NCI-H510A (cell line): ENCODE data around the gene LRRC8C.

Experiments
- DNase-seq: peaks from one replicate; lab custom pipeline; 2025; lab: John Stamatoyannopoulos, UW

LRRC8C gene

DNA sequence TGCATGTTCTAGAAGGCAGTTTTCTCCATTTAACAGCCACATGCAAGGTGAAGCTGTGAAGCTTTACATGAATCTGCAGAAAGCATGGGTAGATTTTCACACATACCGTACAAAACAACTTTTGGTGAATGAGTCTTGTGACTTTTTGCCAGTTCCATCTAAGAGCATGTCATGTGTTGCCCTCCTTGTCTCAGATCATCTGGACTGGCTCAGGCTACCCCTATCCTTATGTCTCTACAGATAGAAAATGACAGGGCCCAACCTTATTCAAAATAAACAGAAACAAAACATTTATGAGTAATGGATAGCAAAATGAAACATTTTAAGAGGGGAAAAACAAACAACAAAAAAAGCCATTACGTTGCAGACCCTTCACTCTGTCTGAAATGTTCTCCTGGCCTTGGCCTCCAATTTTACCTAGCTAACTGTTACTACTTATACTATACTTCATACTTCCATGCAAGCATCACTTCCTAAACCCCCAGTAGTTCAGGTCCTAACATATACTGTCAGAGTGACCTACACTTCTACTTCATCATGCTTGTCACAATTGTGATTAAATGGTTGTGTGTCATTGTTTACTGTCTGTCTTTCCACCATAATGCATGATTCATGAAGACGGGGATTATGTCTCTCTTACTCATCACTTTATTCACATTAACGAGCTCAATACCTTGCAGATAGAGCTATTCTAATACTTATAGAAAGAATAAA is 39.0 kb downstream of the LRRC8C start:
- no peak for DNase-seq

DNA sequence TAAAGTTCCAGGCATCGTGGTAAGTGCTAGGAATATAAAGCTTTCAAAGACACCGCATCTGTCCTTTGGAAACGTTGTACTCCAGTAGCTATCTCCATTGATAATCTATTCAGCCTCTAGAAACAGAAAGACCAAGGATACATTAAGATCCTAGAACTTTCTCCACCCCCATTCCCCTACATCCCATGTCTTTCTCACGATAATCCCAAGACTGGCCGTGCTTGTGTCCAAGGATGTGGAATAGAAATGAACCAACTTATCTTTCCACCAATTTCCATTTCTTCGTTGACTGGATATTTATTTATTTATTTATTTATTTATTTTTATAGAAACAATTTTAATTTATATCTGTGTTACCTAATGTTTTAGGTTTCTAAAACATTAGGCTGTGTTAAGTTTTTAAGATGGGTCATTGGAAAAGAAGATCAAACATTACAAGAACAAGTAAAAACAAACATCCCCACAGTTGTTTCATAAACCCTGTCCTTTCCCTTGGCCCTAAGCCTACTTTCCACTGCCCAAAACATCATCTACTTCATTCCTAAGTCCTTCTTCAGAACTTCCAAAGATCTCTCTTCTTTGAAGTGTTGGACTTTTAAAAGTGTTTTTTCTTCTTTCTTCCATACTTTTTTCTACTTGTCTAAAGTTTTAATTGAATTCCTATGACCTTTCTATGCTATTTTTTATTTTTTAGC is 39.7 kb downstream of the LRRC8C start:
- DNase-seq = no peak

DNA sequence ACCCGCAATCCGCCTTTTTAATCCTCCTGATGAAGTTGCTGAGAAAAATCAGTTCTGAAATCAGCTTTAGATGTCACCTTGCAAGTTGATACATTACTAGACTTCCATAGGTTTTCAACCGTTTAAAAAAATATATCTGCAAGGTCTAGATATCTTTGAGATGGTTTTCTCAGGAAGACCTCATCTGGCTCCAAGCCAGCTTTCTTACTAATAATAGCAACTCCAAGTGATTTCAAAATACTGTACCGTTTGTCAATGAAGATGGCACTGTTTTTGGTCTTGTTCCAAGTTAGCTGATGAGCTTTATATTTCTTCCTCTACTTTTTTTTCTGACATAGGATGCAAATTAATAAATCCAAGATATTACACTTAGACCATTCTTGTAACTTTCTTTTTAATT is 40.3 kb downstream of the LRRC8C start:
- no peak for DNase-seq

DNA sequence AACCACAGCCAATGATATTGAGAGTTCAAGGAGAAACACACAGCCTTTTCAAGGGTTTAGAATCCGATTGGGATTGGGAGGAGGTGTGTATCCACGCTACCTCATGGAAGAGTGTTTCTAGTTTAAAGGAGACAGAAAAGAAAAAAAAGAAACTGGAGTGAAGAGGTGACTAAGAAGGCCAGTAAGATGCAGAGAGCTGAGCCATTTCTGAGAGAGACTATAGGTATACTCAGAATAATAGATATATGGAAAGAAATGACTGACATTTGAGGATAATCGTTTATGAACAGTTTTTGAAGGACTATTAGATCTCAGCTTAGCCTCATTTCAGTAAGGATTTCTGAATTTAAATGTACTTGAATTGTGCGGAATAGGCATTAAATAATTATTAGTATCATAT is 42.8 kb downstream of the LRRC8C start:
- DNase-seq = no peak

DNA sequence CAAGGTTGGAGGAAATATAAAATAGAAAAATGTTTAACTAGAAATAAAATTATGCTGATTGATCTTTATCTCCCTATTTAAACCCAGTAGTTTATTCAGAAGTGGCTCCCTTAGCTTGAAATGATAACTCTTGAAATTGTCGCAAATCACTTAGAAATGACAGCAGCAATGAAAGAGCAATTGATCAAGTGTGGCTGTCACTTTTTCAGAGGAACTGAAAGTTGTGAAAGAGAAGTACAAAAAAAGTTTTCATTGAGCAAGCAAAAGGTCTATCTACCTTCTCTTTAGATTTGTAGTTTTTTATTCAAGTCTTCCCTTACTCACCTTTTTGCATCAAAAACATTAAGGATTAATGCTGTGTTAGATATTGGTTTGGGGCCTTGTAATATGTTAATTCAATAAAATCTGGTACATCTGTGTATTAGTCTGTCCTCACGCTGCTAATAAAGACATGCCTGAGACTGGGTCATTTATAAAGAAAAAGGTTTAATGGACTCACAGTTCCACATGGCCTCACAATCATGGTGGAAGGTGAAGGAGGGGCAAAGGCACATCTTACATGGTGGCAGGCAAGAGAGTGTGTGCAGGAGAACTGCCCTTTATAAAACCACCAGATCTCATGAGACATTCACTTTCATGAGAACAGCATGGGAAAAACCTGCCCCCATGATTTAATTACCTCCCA is 48.3 kb downstream of the LRRC8C start:
- no peak for DNase-seq

DNA sequence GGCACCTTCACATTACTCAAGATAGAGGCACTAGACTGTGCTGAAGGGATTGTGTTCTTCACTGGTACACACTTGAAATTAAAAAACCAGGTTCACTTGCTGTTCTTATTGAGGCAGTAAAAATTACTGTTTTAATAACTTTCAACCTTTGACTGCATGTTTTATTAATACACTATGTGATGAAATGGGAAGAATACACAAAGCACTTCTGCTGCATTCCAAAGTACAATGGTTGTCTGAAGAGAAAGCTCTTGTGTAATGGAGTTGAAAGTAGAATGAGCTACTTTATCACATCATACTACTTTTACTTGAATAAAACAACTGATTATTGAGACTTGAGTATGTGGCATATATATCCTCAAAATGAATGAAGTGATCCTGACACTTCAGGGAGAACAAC is 49.7 kb downstream of the LRRC8C start:
- DNase-seq = no peak

DNA sequence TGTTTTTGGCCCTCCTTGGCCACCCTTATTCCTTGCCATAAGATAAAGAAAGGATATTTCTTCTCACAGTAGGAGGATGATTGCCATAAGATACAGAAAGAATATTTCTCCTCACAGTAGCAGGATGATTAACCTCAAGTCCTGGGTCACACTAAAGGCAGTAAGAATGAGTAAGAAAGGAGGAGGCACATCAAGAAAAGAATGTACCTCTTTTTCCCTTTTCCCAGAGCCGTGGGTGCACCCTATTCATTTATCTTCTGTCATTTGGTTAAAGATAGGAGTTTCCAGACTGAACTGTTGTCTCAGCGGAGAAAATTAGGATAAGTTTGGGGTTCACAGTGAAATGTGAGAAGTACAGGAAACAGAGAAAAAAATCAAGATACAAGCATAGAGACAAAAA is 52.5 kb downstream of the LRRC8C start:
- DNase-seq = no peak

DNA sequence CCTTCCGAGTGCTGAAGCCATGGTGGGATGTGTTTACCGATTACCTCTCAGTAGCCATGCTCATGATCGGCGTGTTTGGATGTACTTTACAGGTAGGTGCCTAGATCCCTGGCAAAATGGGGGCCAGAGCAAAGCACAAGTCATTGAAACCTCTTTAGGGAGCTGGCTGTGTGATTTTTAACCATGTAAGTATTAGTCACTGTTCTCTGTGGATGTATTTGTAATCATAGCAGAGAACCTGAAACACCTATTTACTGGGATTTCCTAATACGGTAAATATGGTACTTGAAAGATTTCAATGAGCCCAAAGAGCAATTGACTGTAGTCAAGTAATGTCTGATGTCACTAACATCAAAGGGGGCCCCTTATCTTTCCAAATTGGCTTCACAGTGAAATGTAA is 53.6 kb downstream of the LRRC8C start:
- DNase-seq = peak; percentile 28

DNA sequence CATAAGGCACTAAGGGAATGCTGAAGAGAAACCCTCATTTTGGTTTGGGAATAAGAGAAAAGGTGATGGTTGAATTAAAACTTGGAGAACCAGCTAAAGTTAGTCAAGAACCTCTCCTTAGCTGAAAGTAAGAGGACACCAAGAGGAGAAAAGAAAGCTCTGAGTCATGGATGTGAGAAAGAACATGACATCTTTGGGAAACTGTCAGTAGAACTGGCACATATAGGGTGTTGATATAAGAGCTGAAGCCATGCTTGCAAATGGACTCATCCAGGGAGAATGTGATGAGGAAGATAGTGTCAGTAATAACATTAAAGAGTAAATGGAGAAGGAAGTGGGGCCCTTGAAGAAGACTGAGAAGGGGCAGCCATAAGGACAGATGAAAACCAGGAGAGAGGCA is 54.3 kb downstream of the LRRC8C start:
- DNase-seq = no peak

DNA sequence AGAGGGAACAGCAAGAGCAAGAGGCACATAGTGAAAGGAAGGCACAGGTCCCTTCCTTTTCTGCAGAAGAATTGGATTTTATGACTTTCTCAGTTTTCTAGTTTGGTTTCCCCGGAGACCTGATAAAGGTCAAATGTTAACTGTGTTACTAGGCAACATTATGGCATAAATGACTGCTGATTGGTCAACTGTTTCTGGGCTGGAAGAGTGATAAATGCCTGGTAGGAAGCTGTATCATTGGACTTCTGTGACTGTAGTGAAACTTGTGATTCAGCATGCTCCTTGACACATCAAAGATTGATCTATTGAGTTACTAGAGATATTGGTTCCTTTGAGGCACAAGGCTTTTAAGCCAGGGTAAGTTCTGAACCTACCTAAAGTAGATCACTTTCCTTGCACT is 55.7 kb downstream of the LRRC8C start:
- DNase-seq = no peak

DNA sequence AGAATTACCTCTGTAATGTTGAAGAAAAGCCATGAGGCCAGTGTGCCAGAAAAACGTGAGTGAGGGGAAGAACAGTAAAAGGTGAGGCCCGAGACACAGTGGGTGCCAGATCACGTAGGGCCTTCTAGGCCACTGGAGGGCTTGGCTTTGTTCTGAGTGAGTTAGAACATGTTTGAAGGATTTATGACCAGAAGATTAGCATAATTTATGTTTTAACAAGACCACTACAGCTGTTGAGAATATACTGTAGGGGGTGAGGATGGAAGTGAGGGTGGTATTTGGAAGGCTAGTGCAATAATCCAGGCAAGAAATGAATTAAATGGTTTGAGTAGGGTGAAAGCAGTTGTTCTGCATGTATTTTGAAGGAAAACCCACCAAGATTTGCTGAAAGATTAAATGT is 56.3 kb downstream of the LRRC8C start:
- no peak for DNase-seq

DNA sequence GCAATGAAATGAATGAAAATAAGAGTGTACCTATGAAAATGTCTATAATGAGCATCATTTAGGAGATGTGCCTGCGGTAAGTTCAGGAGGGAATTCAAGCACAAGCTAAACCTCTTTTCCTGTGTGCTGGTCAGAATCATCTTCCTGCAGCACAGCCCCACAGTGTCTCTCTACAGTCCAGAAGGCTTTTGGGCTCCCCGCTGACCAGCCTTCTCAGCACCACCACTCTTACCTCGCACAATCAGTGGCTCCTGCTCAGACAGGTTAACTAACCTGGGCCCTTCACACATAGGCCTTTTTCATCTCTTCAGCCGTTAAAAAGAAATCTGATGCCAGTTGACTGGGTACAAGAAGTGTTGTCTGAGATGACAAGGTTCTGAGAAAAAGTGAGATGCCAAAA is 57.7 kb downstream of the LRRC8C start:
- DNase-seq = no peak

DNA sequence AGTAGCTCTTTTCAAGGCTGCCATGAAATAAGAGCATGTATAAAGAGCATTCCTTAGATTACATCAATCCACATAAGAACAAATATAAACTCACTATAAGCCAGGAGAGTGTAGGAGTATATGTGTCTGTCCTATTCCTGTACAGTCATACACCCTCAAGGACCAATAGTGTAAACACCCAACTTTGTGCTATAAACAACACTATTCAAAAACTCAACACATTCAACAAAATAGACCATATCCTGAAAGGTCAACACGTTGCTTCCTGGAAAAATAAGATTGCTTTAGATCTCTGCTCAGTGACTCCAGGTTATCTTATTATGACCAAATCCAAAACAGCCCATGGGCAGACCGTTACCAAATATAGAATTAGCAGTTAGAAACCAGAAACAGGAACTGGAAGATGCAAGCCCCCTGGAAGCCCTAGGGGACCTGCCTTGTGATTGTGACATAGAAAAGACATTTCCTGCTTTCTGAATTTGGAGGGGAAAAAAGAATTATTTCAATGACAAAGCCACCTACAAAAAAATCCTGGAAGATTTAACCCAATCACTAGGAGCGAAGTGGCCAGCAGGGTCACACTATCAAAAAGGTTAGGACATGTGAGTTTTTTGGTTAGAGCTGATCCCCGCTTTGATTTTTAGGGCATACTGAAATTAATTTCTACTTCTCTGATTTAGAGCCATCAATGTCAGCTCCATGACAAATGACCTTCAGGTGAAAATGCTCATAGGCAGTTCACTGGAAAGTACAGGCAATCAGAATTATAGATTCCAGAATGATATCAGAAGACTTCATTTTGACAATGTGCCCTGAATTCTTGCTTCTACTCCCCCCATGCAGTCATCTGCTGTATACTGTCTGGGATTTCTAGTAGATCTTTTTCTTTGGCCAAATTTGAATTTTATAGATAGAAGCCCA is 59.9 kb downstream of the LRRC8C start:
- no peak for DNase-seq

DNA sequence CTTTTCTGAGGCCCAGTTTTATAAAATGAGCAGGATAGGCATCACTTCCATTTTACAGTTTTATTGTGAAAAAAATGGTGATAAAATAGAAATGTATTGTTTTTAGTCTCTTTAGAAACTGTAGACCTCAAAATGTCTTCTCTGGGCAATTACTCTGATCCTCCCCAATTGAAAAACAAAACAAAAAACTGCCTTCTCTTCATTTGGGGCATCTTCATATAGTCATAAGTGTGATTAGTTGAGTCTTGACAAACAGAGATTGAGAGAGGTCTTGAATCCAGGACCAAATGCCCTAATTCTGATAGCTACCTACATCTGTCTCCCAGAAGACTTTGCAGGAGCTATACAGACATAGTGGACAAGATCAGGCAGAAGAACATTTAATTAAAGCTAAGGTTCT is 62.9 kb downstream of the LRRC8C start:
- no peak for DNase-seq

DNA sequence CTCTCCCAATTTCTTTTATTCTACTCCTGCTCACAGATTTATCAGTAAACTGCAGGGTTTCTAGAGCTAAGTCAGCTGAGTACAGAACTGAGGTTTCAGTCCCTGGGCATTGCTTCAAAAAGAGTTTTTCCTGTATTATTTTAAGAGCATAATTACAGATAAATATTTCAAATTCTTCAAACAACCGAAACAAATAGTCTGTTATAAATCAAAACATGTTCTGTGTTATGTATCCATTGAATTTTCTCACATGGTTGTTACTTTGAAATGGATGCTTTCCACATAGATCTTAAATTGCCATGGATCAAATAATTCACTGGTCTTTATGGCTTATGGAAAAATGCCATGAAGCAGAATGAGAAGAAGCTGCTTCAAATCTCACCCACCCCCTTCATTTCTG is 64.5 kb downstream of the LRRC8C start:
- DNase-seq = no peak

DNA sequence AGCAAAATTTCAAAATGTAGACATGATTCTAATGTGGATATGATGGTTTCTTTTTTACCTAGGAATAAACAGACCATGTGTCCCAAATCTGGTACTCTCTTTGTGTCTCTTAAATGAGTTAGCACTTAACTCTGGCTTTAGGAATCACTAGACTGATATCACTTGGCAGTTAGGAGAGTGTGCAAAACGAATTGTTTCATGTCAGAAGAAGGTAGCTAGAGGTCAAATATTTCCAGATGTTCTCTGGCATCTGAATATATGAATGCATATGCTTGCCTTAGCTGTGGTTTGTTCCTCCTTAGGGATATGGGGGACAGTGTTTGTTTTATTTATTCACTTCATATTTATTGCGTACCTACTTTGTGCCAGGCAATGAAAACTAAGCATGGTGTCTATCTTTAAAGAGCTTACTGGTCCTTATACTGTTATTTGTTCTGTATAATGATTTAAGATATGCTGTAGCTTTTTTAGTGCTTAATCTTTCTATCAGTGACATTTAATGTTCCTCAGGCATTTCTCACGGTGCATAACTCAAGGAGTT is 65.2 kb downstream of the LRRC8C start:
- DNase-seq = no peak

DNA sequence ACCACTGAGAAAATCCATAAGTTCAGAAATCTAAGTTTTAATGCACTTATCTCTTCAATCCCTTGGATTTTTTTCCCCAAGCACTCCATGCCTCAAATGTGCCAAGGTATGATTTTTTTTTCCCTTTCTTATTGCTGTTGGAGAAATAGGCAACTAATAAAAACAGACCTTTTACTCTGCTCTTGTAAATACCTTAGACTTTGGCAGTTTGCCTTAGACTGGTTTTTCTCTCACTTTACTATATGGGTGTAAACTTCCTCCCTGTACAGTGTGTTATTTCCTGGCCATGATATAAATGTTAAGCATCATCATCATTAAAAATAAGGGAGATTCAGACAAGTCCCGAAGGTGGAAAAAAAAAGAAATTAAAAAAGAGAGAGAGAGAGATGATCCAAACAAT is 65.7 kb downstream of the LRRC8C start:
- no peak for DNase-seq

DNA sequence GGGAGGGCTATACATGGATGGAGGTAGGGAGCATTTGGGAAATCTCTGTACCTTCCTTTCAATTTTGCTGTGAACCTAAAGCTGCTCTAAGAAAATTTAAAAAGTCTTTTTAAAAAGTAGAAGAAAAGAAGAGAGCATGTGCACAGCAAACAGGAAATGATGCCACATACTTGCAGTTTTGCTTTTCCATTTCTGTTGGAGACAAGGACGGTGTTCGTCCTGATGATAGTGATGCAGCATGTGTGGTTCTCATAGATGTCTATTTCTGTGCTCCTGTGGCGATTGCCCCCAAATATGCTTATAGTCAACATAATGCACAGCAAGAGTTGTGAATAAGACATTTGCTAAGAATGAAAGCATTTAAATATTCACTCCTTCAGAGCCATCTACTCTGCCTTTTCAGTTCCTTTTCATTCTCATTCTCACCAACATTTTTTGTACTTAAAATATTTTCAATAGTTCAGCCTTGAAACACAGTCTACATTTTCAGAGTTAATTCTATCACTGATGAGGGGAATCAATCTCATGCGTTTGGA is 66.6 kb downstream of the LRRC8C start:
- DNase-seq = no peak

DNA sequence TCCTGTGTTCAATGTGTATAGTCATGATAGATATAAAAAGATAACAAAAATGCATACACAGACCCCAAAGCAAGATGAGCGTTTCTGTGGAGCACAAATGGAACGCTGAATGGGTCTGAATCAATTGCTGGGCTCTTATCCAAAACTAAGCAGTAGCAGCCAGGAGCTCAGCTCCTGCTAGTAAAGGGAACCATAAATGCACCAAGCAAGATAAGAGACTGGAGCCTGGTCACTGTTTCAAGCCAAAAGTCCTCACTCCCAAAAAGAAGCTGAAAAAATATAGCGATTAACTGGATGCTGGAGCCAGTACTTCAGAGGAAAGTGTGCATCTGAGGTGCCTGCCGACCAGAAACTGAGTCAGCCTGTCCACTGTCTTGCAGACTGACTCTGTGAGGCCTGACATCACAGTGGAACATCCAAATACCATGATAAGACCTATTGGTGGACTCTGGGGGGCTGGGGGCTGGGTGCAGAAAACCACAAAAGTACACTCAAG is 68.9 kb downstream of the LRRC8C start:
- no peak for DNase-seq

DNA sequence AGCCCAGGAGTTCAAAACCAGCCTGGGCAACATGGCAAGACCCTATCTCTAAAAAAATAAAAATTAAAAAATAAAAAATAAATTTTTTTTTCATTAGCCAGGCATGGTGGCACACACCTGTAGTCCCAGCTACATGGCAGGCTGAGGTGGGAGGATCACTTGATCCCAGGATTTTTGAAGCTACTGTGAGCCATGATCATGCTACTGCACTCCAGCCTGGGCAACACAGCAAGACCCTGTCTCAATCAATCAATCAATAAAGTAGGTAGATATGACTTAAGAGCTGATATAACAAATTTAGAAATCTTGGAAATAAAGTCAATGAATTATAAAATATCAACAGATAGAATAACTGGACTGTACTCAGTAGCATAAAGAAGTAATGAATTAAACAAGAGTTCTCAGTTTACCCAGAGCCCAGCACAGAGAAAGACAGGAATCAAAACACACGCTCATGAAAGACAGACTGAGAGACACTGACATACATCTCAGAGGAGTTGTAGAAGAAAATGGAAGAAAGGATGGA is 69.7 kb downstream of the LRRC8C start:
- DNase-seq = no peak

DNA sequence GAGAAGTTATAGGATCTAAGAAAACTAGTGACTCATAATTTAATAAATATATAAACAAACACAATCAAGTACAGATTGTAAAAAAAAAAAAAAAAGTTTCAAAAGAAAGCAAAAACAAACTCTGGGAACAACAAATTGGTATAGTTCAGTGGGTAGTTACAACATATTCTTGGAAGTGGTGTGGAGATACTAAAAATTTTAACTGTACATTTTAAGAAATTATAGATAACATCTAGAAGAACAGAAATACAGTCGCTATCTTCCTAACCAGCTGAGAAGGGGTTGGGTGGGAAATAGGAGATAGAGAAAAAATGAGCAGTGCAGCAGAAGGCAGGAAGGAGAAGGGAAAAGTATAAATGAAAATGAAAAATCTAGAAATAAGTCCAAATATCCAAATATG is 70.5 kb downstream of the LRRC8C start:
- no peak for DNase-seq
